GM19035 (cell line): ENCODE data around the gene ADAM12.
"Not testable (repeated sequence)": the region's sequence is repeated elsewhere in the genome, so short reads cannot be mapped to it uniquely, and the experiment has no call there.

Experiments used
- ATAC-seq: cut with Tn5 transposase; IDR thresholded peaks from one replicate; pipeline ENCODE4 v1.9.1; 2021; ENCODE audit not compliant: unreplicated experiment

ADAM12 gene

DNA sequence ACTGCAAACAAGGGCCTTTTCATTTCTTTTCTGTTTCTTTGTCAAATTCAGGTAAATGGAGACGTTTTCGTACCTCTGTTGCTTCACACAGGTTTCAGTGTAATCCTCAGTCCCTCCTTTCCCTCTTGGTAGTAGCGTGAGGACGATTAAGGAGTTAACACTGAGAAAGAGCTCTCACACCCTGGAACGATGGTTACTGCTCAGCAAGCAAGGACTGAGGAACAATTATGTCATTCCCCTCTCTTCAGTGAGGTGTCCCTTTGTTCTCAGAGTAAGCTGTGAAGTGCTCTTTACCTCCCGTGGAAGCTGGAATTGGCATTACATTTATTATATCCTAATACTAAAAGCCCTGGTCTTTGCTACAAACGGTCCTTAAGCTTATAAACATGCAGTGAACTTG, 396.0 kb downstream of the ADAM12 start:
- no peak for ATAC-seq

DNA sequence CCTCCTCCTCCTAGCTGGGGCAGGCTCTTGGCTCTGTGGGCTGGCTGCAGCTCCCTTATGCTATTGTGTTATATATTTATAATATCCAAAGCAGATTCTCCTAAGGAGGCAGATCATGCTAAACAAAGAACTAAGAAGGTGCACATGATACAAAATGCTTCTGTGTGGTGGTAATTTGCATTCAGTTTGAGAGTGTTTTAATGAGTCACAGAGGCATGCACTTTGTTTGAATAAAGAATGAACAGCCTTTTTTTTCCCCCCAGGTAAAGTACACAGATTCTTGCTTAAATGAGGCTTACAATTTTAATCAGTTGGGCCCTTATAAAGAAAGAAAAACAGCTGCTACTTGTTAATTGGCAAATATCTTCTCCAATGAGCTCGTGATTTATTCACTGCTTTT, 396.9 kb downstream of the ADAM12 start:
- no peak for ATAC-seq

DNA sequence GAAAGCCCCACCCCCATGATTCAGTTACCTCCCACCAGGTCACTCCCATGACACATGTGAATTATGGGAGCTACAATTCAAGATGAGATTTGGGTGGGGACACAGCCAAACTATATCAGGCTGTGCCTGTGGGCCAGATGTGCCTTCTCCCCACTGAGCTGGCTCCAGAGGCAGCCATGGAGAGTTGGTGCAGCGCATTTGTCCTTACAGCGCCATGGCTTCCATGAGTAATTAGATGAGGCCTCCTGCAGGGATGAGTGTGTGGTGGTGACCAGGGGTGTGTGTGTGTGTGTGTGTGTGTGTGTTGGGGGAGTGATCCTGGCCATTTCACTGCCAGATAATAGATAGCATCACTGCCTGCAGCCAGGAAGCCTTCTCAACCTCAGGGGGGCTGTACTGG, 397.3 kb downstream of the ADAM12 start:
- no peak for ATAC-seq

DNA sequence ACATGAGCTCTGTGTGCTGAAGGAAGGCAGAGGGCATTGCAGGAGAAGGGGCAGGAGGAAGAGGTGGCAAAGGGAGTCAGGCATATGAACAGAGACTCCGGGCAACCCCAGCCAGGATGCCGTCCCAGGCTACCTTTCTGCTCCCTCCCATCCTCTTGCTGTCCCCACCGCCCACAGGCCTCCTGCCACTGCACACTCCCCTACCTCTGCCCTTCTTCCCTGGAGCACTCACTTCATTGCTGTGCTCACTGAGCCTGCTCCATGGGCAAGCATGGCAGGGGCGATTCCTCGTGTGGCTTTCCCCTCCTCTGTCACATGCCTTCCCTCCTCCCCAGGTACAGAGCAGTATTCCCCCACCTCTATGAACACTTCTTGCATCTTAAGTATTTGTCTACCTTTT, 398.5 kb downstream of the ADAM12 start:
- ATAC-seq, result no peak

- no peak for ATAC-seq
Measured at GRCh38 chr10:125985557-125986240, 402.6 kb downstream of the ADAM12 start.

DNA sequence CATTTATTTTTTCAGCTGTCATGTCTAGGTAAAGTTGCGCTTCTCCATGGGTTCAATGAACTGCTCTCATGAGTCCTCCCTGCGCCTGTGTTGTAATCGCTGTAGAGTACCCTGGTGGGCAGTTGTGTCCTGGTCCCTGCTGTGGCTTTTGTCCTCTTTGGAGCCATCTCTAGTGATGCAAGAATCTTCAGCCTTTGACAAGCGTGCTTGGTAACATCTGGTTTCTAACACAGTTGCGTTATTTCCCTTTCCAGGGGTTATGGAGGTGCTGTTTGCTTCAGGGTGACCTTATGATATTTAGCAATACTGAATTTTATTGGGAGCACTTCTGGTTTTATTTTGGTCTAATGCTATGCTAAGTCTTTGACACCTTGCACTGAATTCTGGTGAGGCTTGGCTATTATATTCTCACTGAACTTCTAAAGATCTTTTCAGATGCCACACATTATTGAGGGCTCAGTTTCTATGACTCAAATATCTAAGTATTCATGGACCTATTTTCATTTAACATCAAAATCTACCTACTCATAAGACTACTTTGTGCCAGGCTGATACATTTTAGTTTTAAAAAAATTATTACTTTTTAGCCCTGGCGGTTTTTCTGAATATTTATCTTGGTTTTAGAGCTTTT, 403.3 kb downstream of the ADAM12 start:
- no peak for ATAC-seq

- no peak for ATAC-seq
Measured at GRCh38 chr10:125984346-125984745, 403.9 kb downstream of the ADAM12 start.

DNA sequence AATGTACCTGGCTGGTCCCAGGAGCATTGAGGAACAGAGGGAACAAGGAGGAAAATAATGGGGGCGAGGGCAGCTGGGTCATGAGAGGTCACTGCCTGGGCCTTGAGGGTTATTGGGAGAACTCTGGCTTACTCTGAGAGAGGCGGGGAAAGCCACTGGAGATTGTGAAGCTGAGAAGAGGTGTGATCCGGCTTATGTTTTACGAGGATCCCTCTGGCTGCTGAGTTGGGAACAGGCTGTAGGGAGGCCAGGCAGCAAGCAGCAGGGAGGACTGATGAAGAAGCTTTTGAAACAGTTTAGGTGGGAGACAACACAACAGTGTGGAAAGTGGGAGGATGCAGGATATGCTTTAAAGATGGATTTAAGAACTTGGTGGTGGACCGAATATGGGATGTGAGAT, 404.6 kb downstream of the ADAM12 start:
- ATAC-seq, result no peak

GRCh38 chr10:125983161-125983560, 405.1 kb downstream of the ADAM12 start:
- no peak for ATAC-seq

GRCh38 chr10:125982260-125982948, 405.9 kb downstream of the ADAM12 start:
- ATAC-seq, result peak; percentile 59

- no peak for ATAC-seq
Measured at GRCh38 chr10:125980521-125981035, 407.7 kb downstream of the ADAM12 start.

GRCh38 chr10:125979976-125980375, 408.3 kb downstream of the ADAM12 start:
- no peak for ATAC-seq

- ATAC-seq, result no peak
Measured at GRCh38 chr10:125976960-125977605, 411.2 kb downstream of the ADAM12 start.

DNA sequence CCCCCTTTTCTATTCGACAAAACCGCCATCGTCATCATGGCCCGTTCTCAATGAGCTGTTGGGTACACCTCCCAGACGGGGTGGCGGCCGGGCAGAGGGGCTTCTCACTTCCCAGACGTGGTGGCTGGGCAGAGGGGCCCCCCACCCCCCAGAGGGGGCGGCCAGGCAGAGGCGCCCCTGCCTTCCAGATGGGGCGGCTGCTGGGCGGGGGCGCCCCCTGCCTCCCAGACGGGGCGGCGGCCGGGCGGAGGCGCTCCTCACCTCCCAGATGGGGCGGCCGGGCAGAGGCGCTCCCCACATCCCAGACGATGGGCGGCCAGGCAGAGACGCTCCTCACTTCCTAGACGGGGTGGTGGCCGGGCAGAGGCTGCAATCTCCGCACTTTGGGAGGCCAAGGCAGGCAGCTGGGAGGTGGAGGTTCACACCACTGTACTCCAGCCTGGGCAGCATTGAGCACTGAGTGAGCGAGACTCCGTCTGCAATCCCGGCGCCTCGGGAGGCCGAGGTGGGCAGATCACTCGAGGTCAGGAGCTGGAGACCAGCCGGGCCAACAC, 418.1 kb downstream of the ADAM12 start:
- ATAC-seq, result not testable (repeated sequence)

GRCh38 chr10:125967533-125967932, 420.7 kb downstream of the ADAM12 start:
- ATAC-seq, result no peak

DNA sequence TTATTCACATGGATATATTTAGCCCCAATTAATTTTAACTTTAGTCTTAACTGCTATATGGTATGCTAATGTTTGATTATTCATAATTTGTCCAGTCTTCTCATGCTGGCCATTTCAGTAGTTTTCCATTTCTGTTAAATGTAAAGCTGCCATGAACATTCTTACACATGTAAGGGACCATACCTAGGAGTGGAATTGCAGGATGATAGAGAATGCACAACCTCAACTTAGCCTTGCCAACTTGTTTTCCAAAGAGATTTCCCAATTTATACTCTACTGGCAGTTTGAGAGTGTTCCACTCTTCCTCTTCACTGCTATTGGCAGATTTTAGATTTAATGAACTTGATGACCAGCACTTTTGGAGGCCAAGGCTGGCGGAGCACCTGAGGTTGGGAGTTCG, 423.7 kb downstream of the ADAM12 start:
- no peak for ATAC-seq
